Peyer's patch (tissue), 4 donors: ENCODE measurements around the gene DAPK3.
"Not testable (repeated sequence)": the region's sequence is repeated elsewhere in the genome, so short reads cannot be mapped to it uniquely, and the experiment has no call there.

ENCODE experiments used
- POLR2A ChIP-seq, 2 donors: fragments of 450-650 bp; IDR thresholded peaks; one replicate each; pipeline ENCODE4 v1.5.1; 2017; ENCODE audit warnings: antibody characterized with exemption in 2 of 2, mild to moderate bottlenecking in 2 of 2, moderate library complexity in 2 of 2
- TF ChIP-seq, protein P1 (sequence below), 6 experiments: fragments of 450-650 bp in 4 of 6; fragments of 200-600 bp in 2 of 6; sonication (generic) in 1 of 6; IDR thresholded peaks; one replicate each; pipeline ENCODE4 v1.5.1; 2017 to 2019; ENCODE audit warnings: antibody characterized with exemption in 6 of 6, mild to moderate bottlenecking in 3 of 6, moderate library complexity in 1 of 6

GRCh38 chr19:4005436-4005835 lies 34.5 kb upstream of the DAPK3 start:
- TF ChIP-seq, protein P1, sequence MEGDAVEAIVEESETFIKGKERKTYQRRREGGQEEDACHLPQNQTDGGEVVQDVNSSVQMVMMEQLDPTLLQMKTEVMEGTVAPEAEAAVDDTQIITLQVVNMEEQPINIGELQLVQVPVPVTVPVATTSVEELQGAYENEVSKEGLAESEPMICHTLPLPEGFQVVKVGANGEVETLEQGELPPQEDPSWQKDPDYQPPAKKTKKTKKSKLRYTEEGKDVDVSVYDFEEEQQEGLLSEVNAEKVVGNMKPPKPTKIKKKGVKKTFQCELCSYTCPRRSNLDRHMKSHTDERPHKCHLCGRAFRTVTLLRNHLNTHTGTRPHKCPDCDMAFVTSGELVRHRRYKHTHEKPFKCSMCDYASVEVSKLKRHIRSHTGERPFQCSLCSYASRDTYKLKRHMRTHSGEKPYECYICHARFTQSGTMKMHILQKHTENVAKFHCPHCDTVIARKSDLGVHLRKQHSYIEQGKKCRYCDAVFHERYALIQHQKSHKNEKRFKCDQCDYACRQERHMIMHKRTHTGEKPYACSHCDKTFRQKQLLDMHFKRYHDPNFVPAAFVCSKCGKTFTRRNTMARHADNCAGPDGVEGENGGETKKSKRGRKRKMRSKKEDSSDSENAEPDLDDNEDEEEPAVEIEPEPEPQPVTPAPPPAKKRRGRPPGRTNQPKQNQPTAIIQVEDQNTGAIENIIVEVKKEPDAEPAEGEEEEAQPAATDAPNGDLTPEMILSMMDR (IDR thresholded peaks at IDR 0.05) = not testable (repeated sequence)
- not testable (repeated sequence) for TF ChIP-seq POLR2A (IDR thresholded peaks at IDR 0.05)
